Panc1 (cell line): Measurements from ENCODE around the gene TANK. TPM values are rescaled to one million over a fixed set of nuclear protein-coding genes. Genes with fewer than 3 reads are reported as not detected.

ENCODE experiments used
- ATAC-seq: fragments of 200-7000 bp; cut with Tn5 transposase; 2 replicates; pipeline ENCODE4 v1.9.1; 2020; ENCODE audit warnings: mild to moderate bottlenecking, moderate library complexity
- BruUV-seq: library from RNA; stranded (reverse); fragments of 400-500 nt; replicated peaks from 2 replicates; lab custom pipeline; 2021; lab: Mats Ljungman, UMichigan
- CTCF ChIA-PET: fragments of 300-600 bp; sonication (Branson Sonifier 250); formaldehyde crosslinking; loops from one replicate; lab custom pipeline; 2022; ENCODE audit warnings: antibody characterized with exemption; lab: Charles Lee
- POLR2A ChIA-PET: fragments of 300-600 bp; sonication (Branson Sonifier 250); formaldehyde crosslinking; loops from one replicate; lab custom pipeline; 2022; ENCODE audit warnings: antibody characterized with exemption; lab: Charles Lee
- DNase-seq: peaks from one replicate; pipeline ENCODE4 v3.0.0-alpha.2; 2010; ENCODE audit warnings: low read depth, low spot score
- H3K27ac ChIP-seq: 2 replicates; pipeline ENCODE4 v1.5.1; 2011; ENCODE audit warnings: mild to moderate bottlenecking, low read length, inconsistent platforms
- H3K27me3 ChIP-seq: fragments of 200-500 bp; sonication (Bioruptor generic); 2 replicates; pipeline ENCODE4 v1.6.0; 2014; ENCODE audit warnings: low read length, inconsistent platforms; ENCODE audit not compliant: control insufficient read depth, insufficient read depth
- H3K36me3 ChIP-seq: fragments of 200-500 bp; sonication (Bioruptor generic); 2 replicates; pipeline ENCODE4 v1.5.1; 2014; ENCODE audit warnings: inconsistent platforms, mild to moderate bottlenecking, low read length, moderate library complexity; ENCODE audit not compliant: control insufficient read depth, insufficient read depth
- H3K4me1 ChIP-seq: 2 replicates; pipeline ENCODE4 v1.5.1; 2011; ENCODE audit warnings: inconsistent platforms, mild to moderate bottlenecking, low read length, moderate library complexity; ENCODE audit not compliant: control insufficient read depth, insufficient read depth
- H3K4me3 ChIP-seq, 2 experiments: 2 replicates each; pipeline ENCODE4 v1.5.1; 2011 to 2012; ENCODE audit warnings: low read depth in 2 of 2, low read length in 2 of 2, mild to moderate bottlenecking in 2 of 2, inconsistent platforms in 1 of 2, moderate library complexity in 1 of 2
- H3K9me3 ChIP-seq: fragments of 200-500 bp; sonication (Bioruptor generic); 2 replicates; pipeline ENCODE4 v1.5.1; 2014; ENCODE audit warnings: low read depth, mild to moderate bottlenecking, inconsistent platforms, low read length, moderate library complexity; ENCODE audit not compliant: control insufficient read depth, insufficient read depth
- CTCF ChIP-seq: fragments of 450-650 bp; IDR thresholded peaks from 2 replicates; pipeline ENCODE4 v1.5.1; 2017; ENCODE audit warnings: mild to moderate bottlenecking
- POLR2AphosphoS5 ChIP-seq: IDR thresholded peaks from 2 replicates; pipeline ENCODE4 v1.6.1; 2012; ENCODE audit warnings: mild to moderate bottlenecking, low read depth, low read length, moderate library complexity
- REST ChIP-seq, 2 experiments: IDR thresholded peaks; 2 replicates each; pipeline ENCODE4 v1.6.1; 2011 to 2012; ENCODE audit warnings: low read depth in 2 of 2, control low read depth in 1 of 2, low read length in 1 of 2, mild to moderate bottlenecking in 1 of 2, moderate library complexity in 1 of 2; ENCODE audit not compliant: insufficient read depth in 1 of 2
- SIN3A ChIP-seq: IDR thresholded peaks from 2 replicates; pipeline ENCODE4 v1.6.1; 2012; ENCODE audit warnings: low read depth, mild to moderate bottlenecking, low read length, moderate library complexity, borderline replicate concordance; ENCODE audit not compliant: insufficient read depth
- TCF7L2 ChIP-seq: IDR thresholded peaks from 2 replicates; pipeline ENCODE4 v1.6.1; 2011; ENCODE audit warnings: mild to moderate bottlenecking, low read depth, low read length, inconsistent platforms
- in situ Hi-C: cut with HindIII; loops from 2 replicates; pipeline ENCODE4 v1.10.0; 2016; ENCODE audit warnings: low sequenced_read_pairs, low pct_unique_long_range_greater_than_20kb
- intact Hi-C: fragments of 100-400 bp; cut with micrococcal nuclease; formaldehyde crosslinking; loops from one replicate; pipeline ENCODE4 v1.10.0; 2022; ENCODE audit not compliant: unreplicated experiment
- total RNA-seq: library from RNA; stranded (reverse); gene quantifications from one replicate; pipeline ENCODE4 v1.2.1, GENCODE V29; 2021; ENCODE audit not compliant: unreplicated experiment

TANK gene
- total RNA-seq, 1 experiment from 2014 or later: 36.0 TPM

GRCh38 chr2:161245671-161246070 is 85.4 kb downstream of the TANK start:
- H3K9me3 ChIP-seq: no peaks in the 10 kb centered on the region
- TF ChIP-seq SIN3A: no peak
- TF ChIP-seq REST (IDR thresholded peaks at IDR 0.05; ENCODE audit: insufficient read depth in 1 of 2, low read depth in 2 of 2, low read length in 1 of 2): no peak
- no peak for TF ChIP-seq TCF7L2
- no peak for TF ChIP-seq CTCF
- TF ChIP-seq POLR2AphosphoS5: no peak
- no peak overlapping the region for H3K27ac ChIP-seq
- CTCF ChIA-PET: no interaction called here
- no peak overlapping the region for H3K4me3 ChIP-seq
- intact Hi-C loops: no loop called here
- in situ Hi-C loops: no loop called here
- POLR2A ChIA-PET: no interaction called here
- peaks cover 4% of the 10 kb centered on the region for H3K27me3 ChIP-seq
- H3K36me3 ChIP-seq: no peaks in the 10 kb centered on the region; the same call in 1 of the 2 replicates
- no peaks in the 10 kb centered on the region for H3K4me1 ChIP-seq
- DNase-seq (no peak), ATAC-seq (no peak)
- BruUV-seq: no TSS peak

GRCh38 chr2:161246281-161246680 is 86.1 kb downstream of the TANK start:
- Histone ChIP-seq H3K9me3 (no peaks in the 10 kb centered on the region), H3K27me3 (peaks cover 4% of the 10 kb centered on the region), H3K4me3 (no peak overlapping the region), H3K27ac (no peak overlapping the region), H3K4me1 (no peaks in the 10 kb centered on the region), H3K36me3 (no peaks in the 10 kb centered on the region; the same call in 1 of the 2 replicates)
- no peak for ATAC-seq
- BruUV-seq: no TSS peak
- in situ Hi-C loops (no loop called here), intact Hi-C loops (no loop called here)
- CTCF ChIA-PET: no interaction called here
- no peak for TF ChIP-seq CTCF
- TF ChIP-seq TCF7L2: no peak
- no peak for TF ChIP-seq POLR2AphosphoS5
- TF ChIP-seq REST (IDR thresholded peaks at IDR 0.05; ENCODE audit: insufficient read depth in 1 of 2, low read depth in 2 of 2, low read length in 1 of 2): no peak
- TF ChIP-seq SIN3A: no peak
- POLR2A ChIA-PET: no interaction called here
- no peak for DNase-seq
